ENCODE results near the gene BCL2L1.
"Not testable (repeated sequence)": the region's sequence is repeated elsewhere in the genome, so short reads cannot be mapped to it uniquely, and the experiment has no call there.

BCL2L1 gene

GRCh38 chr20:31648104-31648503 is 74.6 kb downstream of the BCL2L1 start:
- DNase-seq = not testable (repeated sequence)

GRCh38 chr20:31644701-31645100 is 78.0 kb downstream of the BCL2L1 start:
- DNase-seq = no peak

GRCh38 chr20:31643522-31643921 is 79.1 kb downstream of the BCL2L1 start:
- no peak for DNase-seq

- no peak for DNase-seq
Measured at GRCh38 chr20:31642837-31643236, 79.8 kb downstream of the BCL2L1 start.

DNA sequence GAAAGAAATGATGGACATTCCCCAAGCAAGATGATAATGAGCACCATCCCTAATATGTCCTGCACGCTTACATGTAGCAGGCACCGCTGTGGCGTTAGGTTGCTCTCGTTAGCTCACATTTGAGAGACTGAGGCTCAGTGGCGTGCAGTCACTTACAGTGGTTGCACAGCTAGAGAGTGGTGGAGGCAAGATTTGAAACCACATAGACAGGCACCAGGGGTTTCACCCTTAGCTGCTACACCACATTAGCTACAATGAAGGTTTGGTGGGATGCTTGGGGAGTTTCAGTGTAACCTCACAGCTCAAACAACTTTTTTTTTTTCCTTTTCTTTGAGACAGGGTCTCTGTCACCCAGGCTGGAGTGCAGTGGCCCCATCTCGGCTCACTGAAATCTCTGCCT is 81.3 kb downstream of the BCL2L1 start:
- no peak for DNase-seq

DNA sequence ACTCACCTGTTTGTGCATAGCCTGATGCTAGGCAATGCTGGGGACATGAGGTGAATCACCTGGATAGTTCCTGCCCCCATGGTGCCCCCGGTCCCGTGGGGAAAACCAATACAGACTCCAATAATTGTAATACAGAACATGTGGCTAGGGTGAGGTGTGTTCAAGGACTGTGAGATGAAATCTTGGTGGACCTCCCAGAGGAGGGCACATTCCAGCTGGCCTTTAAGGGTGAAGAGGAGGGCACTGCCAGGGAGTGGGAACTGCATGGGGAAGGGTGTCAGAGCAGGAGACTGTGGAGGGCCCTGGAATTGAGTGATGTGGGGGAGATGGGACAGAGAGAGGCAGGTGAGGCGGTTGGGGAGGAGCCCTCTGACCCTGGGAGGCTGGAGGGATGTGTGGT is 82.4 kb downstream of the BCL2L1 start:
- DNase-seq = no peak

DNA sequence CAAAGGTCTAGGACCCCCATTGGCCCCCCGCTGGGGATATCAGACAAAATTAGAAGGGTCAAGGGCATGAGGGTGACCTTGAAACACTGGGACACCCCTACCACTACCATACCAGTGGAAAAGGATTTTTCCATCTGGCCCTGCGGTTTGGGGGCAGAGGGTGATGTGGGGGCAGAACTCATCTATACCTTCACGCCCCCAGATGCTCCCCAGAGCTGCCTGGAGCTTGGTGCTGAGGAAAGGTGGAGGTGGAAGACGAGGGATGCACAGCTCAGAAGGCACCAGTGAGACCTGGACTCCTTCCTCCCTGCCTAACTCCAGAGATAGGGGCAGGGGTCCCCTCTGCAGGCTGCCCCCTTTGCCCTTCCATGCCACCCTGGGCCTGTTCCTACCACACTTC is 83.9 kb downstream of the BCL2L1 start:
- no peak for DNase-seq

- DNase-seq = no peak
Measured at GRCh38 chr20:31638317-31638716, 84.4 kb downstream of the BCL2L1 start.

DNA sequence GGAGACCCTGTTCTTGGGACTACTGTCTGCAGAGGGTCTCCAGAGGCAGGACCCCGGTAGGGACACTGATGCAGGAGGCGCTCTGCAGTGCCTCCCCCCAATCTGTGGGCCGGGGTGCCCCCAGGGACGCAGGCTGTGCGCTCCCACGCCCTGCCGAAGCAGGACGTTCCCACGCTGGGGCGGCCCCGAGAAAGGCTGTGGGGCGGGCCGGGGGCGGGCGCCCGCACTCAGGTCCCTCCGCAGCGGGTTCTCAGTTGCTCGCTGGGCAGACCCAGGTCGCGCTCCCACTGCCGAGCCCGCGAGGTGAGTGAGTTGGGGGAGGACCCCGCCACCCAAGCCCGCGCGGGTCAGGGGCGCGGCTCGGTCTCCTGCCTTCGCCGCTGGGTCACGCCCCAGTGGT is 85.0 kb downstream of the BCL2L1 start, which contains the start of gene COX4I2:
TSS of gene COX4I2 (plus strand) at position 253 of the 400 bp plus-strand sequence. CDS start 1,106 bp downstream, outside the sequence.
- no peak for DNase-seq

GRCh38 chr20:31633339-31633914 is 89.2 kb downstream of the BCL2L1 start:
- DNase-seq = no peak

GRCh38 chr20:31632548-31633338 is 89.9 kb downstream of the BCL2L1 start:
- DNase-seq = no peak

DNA sequence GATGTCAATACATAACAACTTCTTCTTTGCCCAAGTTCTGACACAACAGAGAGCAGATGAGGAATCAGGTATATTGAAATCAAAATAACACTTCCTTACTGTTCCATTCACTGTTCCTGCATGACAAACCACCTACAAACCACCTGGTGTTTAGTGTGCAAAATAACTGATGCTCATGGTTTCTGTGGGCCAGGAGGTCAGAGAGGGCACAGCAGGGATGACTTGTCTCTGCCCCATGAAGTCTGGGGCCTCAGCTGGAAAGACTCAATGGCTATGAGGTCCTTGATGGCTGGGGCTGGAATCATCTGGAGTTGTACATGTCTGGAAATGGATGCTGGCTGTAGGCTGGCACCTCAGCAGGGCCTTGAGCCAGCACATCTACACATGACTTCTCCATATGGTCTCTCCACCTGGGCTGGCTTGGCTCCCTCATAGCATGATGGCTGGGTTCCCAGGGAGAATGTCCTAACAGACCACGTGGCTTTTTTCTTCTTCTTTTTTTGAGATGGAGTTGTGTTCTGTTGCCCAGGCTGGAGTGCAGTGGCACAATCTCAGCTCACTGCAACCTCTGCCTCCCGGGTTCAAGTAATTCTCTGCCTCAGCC is 92.4 kb downstream of the BCL2L1 start:
- peak in 2 of 14 donors; percentile 19 to 93 for DNase-seq

DNA sequence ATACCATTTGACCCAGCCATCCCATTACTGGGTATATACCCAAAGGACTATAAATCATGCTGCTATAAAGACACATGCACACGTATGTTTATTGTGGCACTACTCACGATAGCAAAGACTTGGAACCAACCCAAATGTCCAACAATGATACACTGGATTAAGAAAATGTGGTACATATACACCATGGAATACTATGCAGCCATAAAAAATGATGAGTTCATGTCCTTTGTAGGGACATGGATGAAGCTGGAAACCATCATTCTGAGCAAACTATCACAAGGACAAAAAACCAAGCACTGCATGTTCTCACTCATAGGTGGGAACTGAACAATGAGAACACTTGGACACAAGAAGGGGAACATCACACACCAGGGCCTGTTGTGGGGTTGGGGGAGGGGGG is 94.6 kb downstream of the BCL2L1 start:
- not testable (repeated sequence) for DNase-seq

DNA sequence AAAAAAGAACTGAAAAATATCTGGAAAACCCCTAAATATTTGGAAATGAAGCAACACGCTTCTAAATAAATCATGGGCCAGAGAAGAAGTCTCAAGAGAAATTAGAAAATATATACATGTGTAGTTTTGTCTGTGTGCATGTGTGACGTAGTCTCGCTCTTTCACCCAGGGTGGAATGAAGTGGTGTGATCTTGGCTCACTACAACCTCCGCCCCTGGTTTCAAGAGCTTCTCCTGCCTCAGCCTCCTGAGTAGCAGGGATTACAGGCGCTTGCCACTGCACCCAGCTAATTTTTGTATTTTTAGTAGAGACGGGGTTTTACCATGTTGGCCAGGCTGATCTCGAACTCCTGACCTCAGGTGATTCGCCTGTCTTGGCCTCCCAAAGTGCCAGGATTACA is 96.1 kb downstream of the BCL2L1 start:
- DNase-seq = not testable (repeated sequence)

DNA sequence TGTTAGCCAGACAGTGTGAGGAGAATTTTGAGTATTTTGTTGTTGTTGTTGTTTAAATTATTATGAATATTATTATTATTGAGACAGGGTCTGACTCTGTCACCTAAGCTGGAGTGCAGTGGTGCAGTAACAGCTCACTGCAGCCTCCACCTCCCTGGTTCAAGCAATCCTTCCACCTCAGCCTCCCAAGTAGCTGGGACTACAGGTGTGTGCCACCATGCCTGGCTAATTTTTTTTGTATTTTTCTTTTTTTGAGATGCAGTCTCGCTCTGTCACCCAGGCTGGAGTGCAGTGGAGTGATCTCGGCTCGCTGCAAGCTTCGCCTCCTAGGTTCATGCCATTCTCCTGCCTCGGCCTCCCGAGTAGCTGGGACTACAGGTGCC is 99.6 kb downstream of the BCL2L1 start:
- DNase-seq = not testable (repeated sequence)

- DNase-seq = no peak
Measured at GRCh38 chr20:31620246-31620645, 102.4 kb downstream of the BCL2L1 start.

- no peak for DNase-seq
Measured at GRCh38 chr20:31617432-31618104, 105.1 kb downstream of the BCL2L1 start.

DNA sequence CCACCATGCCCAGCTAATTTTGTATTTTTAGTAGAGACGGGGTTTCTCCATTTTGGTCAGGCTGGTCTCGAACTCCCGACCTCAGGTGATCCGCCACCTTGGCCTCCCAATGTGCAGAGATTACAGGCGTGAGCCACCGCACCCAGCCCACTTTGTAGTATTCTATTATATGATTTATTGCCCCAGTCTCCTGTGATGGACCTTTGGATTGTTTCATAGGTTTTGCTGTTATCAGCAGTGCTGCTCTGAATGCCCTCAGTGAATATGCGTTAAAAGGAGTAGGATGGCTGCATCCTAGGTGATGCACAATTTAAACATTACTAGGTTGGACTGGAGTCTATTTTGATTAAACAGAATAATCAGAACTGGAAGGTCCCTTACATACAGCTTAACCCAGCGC is 107.3 kb downstream of the BCL2L1 start:
- DNase-seq = no peak

Data from C1 segment of cervical spinal cord (tissue), 14 donors.